WTC11 (cell line): ENCODE measurements around the gene NID2. TPM values are rescaled to one million over a fixed set of nuclear protein-coding genes. Genes with fewer than 3 reads are reported as not detected.

ENCODE experiments used
- ATAC-seq: fragments of 200-7000 bp; cut with Tn5 transposase; 2 replicates; pipeline ENCODE4 v1.10.0; 2021; ENCODE audit warnings: mild to moderate bottlenecking, moderate library complexity
- CTCF ChIA-PET: fragments of 300-600 bp; sonication (Branson Sonifier 250); formaldehyde crosslinking; loops from one replicate; lab custom pipeline; 2021; ENCODE audit warnings: antibody characterized with exemption; lab: Charles Lee
- POLR2A ChIA-PET: fragments of 350-600 bp; sonication (Branson Sonifier 250); formaldehyde crosslinking; loops from one replicate; lab custom pipeline; 2021; ENCODE audit warnings: antibody characterized with exemption; lab: Charles Lee
- DNase-seq: peaks from one replicate; pipeline ENCODE4 v3.0.0; 2021; ENCODE audit warnings: low spot score
- H3K27ac Mint-ChIP-seq: 2 replicates; pipeline ENCODE4 v1.8.0; 2021; ENCODE audit warnings: mixed read lengths
- H3K27me3 Mint-ChIP-seq: 2 replicates; pipeline ENCODE4 v1.8.0; 2021; ENCODE audit warnings: low read depth, mild to moderate bottlenecking, moderate library complexity, mixed read lengths
- H3K36me3 Mint-ChIP-seq: 2 replicates; pipeline ENCODE4 v1.8.0; 2021; ENCODE audit warnings: mixed read lengths
- H3K4me1 Mint-ChIP-seq: 2 replicates; pipeline ENCODE4 v1.8.0; 2022; ENCODE audit warnings: mixed read lengths
- H3K4me3 Mint-ChIP-seq: 2 replicates; pipeline ENCODE4 v1.8.0; 2021; ENCODE audit warnings: mild to moderate bottlenecking, moderate library complexity, mixed read lengths
- H3K9me3 Mint-ChIP-seq: 2 replicates; pipeline ENCODE4 v1.8.0; 2021; ENCODE audit warnings: mixed read lengths
- ARID4B ChIP-seq: sonication (generic); formaldehyde crosslinking; IDR thresholded peaks from 2 replicates; pipeline ENCODE4 v1.8.0; 2023; ENCODE audit warnings: missing genetic modification reagents, mild to moderate bottlenecking, borderline replicate concordance
- CBFB ChIP-seq: sonication (generic); formaldehyde crosslinking; IDR thresholded peaks from 2 replicates; pipeline ENCODE4 v1.8.1; 2022; ENCODE audit warnings: mild to moderate bottlenecking, low read depth, missing genetic modification reagents
- E2F5 ChIP-seq: sonication (generic); formaldehyde crosslinking; IDR thresholded peaks from 2 replicates; pipeline ENCODE4 v1.8.1; 2022; ENCODE audit warnings: mild to moderate bottlenecking, moderate library complexity, missing genetic modification reagents
- ETV6 ChIP-seq: sonication (generic); formaldehyde crosslinking; IDR thresholded peaks from 2 replicates; pipeline ENCODE4 v1.8.1; 2022; ENCODE audit warnings: mild to moderate bottlenecking, missing genetic modification reagents
- FOXJ3 ChIP-seq: sonication (generic); formaldehyde crosslinking; IDR thresholded peaks from 2 replicates; pipeline ENCODE4 v1.9.0; 2021; ENCODE audit warnings: missing genetic modification reagents, mild to moderate bottlenecking, borderline replicate concordance
- FOXP1 ChIP-seq: sonication (generic); formaldehyde crosslinking; IDR thresholded peaks from 2 replicates; pipeline ENCODE4 v1.8.0; 2022; ENCODE audit warnings: missing genetic modification reagents, mild to moderate bottlenecking, moderate library complexity, borderline replicate concordance
- SMAD3 ChIP-seq: sonication (generic); formaldehyde crosslinking; IDR thresholded peaks from 2 replicates; pipeline ENCODE4 v1.8.0; 2022; ENCODE audit warnings: missing genetic modification reagents, mild to moderate bottlenecking, borderline replicate concordance
- SOX15 ChIP-seq: fragments of 250-450 bp; sonication (Bioruptor Pico); IDR thresholded peaks from 2 replicates; pipeline ENCODE4 v1.9.0; 2021; ENCODE audit warnings: mild to moderate bottlenecking
- SP1 ChIP-seq: sonication (generic); formaldehyde crosslinking; conservative IDR thresholded peaks from 2 replicates; pipeline ENCODE4 v1.8.1; 2022; ENCODE audit warnings: missing genetic modification reagents
- TCF7 ChIP-seq: sonication (generic); formaldehyde crosslinking; IDR thresholded peaks from 2 replicates; pipeline ENCODE4 v1.8.0; 2022; ENCODE audit warnings: mild to moderate bottlenecking, low read depth, missing genetic modification reagents, moderate library complexity
- USF1 ChIP-seq: sonication (generic); formaldehyde crosslinking; IDR thresholded peaks from 2 replicates; pipeline ENCODE4 v1.8.0; 2022; ENCODE audit warnings: mild to moderate bottlenecking, missing genetic modification reagents
- USF2 ChIP-seq: sonication (generic); formaldehyde crosslinking; IDR thresholded peaks from 2 replicates; pipeline ENCODE4 v1.8.1; 2023; ENCODE audit warnings: mild to moderate bottlenecking, missing genetic modification reagents, moderate library complexity
- ZBTB43 ChIP-seq: sonication (generic); formaldehyde crosslinking; IDR thresholded peaks from 2 replicates; pipeline ENCODE4 v1.8.1; 2023; ENCODE audit warnings: mild to moderate bottlenecking, missing genetic modification reagents
- ZNF138 ChIP-seq: sonication (generic); formaldehyde crosslinking; conservative IDR thresholded peaks from 2 replicates; pipeline ENCODE4 v1.8.1; 2022; ENCODE audit warnings: mild to moderate bottlenecking, moderate library complexity, missing genetic modification reagents
- ZNF232 ChIP-seq: sonication (generic); formaldehyde crosslinking; IDR thresholded peaks from 2 replicates; pipeline ENCODE4 v1.8.0; 2022; ENCODE audit warnings: mild to moderate bottlenecking, missing genetic modification reagents
- ZNF317 ChIP-seq: sonication (generic); formaldehyde crosslinking; IDR thresholded peaks from 2 replicates; pipeline ENCODE4 v1.8.1; 2023; ENCODE audit warnings: low read depth, mild to moderate bottlenecking, moderate library complexity, missing genetic modification reagents, borderline replicate concordance
- ZNF416 ChIP-seq: fragments of 250-450 bp; sonication (Bioruptor Pico); IDR thresholded peaks from 2 replicates; pipeline ENCODE4 v1.9.0; 2021; ENCODE audit warnings: mild to moderate bottlenecking, inconsistent platforms
- total RNA-seq: library from RNA; stranded (reverse); gene quantifications from 3 replicates; pipeline ENCODE4 v1.2.3, GENCODE V29; 2021
- TF ChIP-seq, protein P1 (sequence below): sonication (generic); formaldehyde crosslinking; IDR thresholded peaks from 2 replicates; pipeline ENCODE4 v1.8.1; 2023; ENCODE audit warnings: mild to moderate bottlenecking, missing genetic modification reagents, moderate library complexity
- TF ChIP-seq, protein P2 (sequence below): sonication (generic); formaldehyde crosslinking; IDR thresholded peaks from 2 replicates; pipeline ENCODE4 v1.8.1; 2022; ENCODE audit warnings: mild to moderate bottlenecking, missing genetic modification reagents, moderate library complexity, borderline replicate concordance
- TF ChIP-seq, protein P3 (sequence below): fragments of 250-450 bp; sonication (Bioruptor Pico); IDR thresholded peaks from 2 replicates; pipeline ENCODE4 v1.8.0; 2021; ENCODE audit warnings: mild to moderate bottlenecking
- TF ChIP-seq, protein P4 (sequence below): sonication (generic); formaldehyde crosslinking; IDR thresholded peaks from 2 replicates; pipeline ENCODE4 v1.8.1; 2022; ENCODE audit warnings: low read depth, mild to moderate bottlenecking, moderate library complexity, missing genetic modification reagents, borderline replicate concordance

Gene NID2
- total RNA-seq, 1 experiment from 2014 or later = 5.4 TPM

DNA sequence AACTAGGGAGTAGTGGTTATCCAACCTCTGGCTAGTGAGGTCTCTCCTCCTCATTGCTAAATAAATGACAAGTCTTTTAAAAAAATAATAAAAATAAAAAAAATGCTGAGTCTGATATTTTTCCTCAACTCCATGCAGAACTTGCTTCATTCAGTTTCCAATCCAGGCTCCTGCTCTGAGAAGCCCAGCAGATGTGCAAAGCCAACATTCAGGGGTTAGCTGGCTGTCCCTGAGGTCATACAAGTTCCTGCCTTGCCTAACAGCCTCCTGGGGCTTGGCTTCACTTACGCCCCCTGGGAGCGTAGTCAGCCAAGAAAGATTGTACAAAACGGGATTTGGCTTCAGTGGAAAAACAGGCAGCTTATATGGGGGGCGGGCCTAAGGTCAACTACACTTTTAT lies 56.2 kb downstream of the NID2 start:
- peak; percentile 16; the same call in 1 of the 2 replicates for ATAC-seq
- POLR2A ChIA-PET = no interaction called here
- Mint-ChIP-seq H3K9me3 (no peaks in the 10 kb centered on the region), H3K27me3 (no peaks in the 10 kb centered on the region), H3K36me3 (peaks cover 33% of the 10 kb centered on the region), H3K4me3 (no peak overlapping the region), H3K27ac (no peak overlapping the region), H3K4me1 (peaks cover 29% of the 10 kb centered on the region)
- TF ChIP-seq ZNF138 (CRISPR knock-in tag) = no peak
- no peak for TF ChIP-seq SMAD3 (CRISPR knock-in tag)
- TF ChIP-seq, protein P1, sequence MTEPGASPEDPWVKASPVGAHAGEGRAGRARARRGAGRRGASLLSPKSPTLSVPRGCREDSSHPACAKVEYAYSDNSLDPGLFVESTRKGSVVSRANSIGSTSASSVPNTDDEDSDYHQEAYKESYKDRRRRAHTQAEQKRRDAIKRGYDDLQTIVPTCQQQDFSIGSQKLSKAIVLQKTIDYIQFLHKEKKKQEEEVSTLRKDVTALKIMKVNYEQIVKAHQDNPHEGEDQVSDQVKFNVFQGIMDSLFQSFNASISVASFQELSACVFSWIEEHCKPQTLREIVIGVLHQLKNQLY (CRISPR knock-in tag) = no peak
- TF ChIP-seq ZNF416 (CRISPR knock-in tag) = no peak
- TF ChIP-seq ZNF317 = no peak
- TF ChIP-seq USF2 (CRISPR knock-in tag) = no peak
- TF ChIP-seq, protein P2, sequence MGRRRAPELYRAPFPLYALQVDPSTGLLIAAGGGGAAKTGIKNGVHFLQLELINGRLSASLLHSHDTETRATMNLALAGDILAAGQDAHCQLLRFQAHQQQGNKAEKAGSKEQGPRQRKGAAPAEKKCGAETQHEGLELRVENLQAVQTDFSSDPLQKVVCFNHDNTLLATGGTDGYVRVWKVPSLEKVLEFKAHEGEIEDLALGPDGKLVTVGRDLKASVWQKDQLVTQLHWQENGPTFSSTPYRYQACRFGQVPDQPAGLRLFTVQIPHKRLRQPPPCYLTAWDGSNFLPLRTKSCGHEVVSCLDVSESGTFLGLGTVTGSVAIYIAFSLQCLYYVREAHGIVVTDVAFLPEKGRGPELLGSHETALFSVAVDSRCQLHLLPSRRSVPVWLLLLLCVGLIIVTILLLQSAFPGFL (CRISPR knock-in tag) = no peak
- TF ChIP-seq E2F5 (CRISPR knock-in tag) = no peak
- CTCF ChIA-PET = interaction anchor here (0.5 to 2.8 kb wide), 6 partner anchors 57 to 236 kb away, joined by 3 to 14 read pairs (median 4); partner anchors contain the start of gene NID2
- DNase-seq = no peak

DNA sequence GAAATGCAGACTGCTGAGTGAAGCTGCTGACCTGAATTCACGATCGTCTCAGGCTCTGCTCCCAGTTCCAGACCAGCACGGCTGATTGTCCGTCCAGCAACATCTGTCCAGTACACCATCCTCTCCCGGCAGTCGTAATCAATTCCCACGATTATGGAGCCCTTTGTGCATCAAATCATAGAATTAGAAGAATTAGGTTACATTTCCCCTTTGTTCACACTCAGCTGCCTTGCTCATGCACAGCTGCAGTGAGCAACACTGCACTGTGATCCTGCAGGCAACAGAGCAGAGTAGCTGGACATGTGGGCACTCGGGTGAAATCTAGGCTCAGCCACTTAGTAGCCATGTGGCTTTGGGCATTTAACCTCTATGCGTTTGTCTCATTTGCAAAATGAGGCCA lies 57.3 kb downstream of the NID2 start:
- ATAC-seq = no peak
- H3K4me3 Mint-ChIP-seq = no peak overlapping the region
- H3K36me3 Mint-ChIP-seq = peaks cover 39% of the 10 kb centered on the region
- no peak for DNase-seq
- H3K9me3 Mint-ChIP-seq = no peaks in the 10 kb centered on the region
- H3K27me3 Mint-ChIP-seq = no peaks in the 10 kb centered on the region
- H3K4me1 Mint-ChIP-seq = peaks cover 27% of the 10 kb centered on the region
- CTCF ChIA-PET = no interaction called here
- POLR2A ChIA-PET = no interaction called here
- H3K27ac Mint-ChIP-seq = no peak overlapping the region
- TF ChIP-seq SP1 (CRISPR knock-in tag) (no peak), ZNF232 (CRISPR knock-in tag) (no peak), USF1 (CRISPR knock-in tag) (no peak), CBFB (no peak), SOX15 (no peak), ZBTB43 (CRISPR knock-in tag) (no peak), ARID4B (CRISPR knock-in tag) (no peak), TCF7 (CRISPR knock-in tag) (no peak), FOXP1 (no peak), ETV6 (CRISPR knock-in tag) (no peak), FOXJ3 (CRISPR knock-in tag) (no peak)
- TF ChIP-seq, protein P3, sequence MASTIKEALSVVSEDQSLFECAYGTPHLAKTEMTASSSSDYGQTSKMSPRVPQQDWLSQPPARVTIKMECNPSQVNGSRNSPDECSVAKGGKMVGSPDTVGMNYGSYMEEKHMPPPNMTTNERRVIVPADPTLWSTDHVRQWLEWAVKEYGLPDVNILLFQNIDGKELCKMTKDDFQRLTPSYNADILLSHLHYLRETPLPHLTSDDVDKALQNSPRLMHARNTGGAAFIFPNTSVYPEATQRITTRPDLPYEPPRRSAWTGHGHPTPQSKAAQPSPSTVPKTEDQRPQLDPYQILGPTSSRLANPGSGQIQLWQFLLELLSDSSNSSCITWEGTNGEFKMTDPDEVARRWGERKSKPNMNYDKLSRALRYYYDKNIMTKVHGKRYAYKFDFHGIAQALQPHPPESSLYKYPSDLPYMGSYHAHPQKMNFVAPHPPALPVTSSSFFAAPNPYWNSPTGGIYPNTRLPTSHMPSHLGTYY = no peak
- TF ChIP-seq, protein P4, sequence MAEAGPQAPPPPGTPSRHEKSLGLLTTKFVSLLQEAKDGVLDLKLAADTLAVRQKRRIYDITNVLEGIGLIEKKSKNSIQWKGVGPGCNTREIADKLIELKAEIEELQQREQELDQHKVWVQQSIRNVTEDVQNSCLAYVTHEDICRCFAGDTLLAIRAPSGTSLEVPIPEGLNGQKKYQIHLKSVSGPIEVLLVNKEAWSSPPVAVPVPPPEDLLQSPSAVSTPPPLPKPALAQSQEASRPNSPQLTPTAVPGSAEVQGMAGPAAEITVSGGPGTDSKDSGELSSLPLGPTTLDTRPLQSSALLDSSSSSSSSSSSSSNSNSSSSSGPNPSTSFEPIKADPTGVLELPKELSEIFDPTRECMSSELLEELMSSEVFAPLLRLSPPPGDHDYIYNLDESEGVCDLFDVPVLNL (CRISPR knock-in tag) = no peak
